Astrocyte (in vitro differentiated cells and primary cell): ENCODE results near the gene MAGEB17. TPM values are rescaled to one million over a fixed set of nuclear protein-coding genes. Genes with fewer than 3 reads are reported as not detected.
A peak's percentile ranks its signal among the peaks of the same experiment; 100 is the strongest.

Experiments
- DNase-seq: peaks from one replicate; pipeline ENCODE4 v3.0.0-alpha.2; 2010; ENCODE audit warnings: low read depth
- FAIRE-seq: peaks from 2 replicates; lab custom pipeline; 2011; peaks lifted over from hg19 to GRCh38; lab: Jason Lieb, UNC
- H2AFZ ChIP-seq: 2 replicates; pipeline ENCODE4 v1.6.0; 2012; ENCODE audit warnings: low read depth, low read length, inconsistent platforms
- H3K27ac ChIP-seq: 2 replicates; pipeline ENCODE4 v1.5.1; 2011; ENCODE audit warnings: low read depth, low read length, inconsistent platforms
- H3K27me3 ChIP-seq: 2 replicates; pipeline ENCODE4 v1.6.0; 2011; ENCODE audit warnings: low read length, inconsistent platforms; ENCODE audit not compliant: insufficient read depth
- H3K36me3 ChIP-seq: 2 replicates; pipeline ENCODE4 v1.5.1; 2011; ENCODE audit warnings: low read length, inconsistent platforms; ENCODE audit not compliant: insufficient read depth
- H3K4me1 ChIP-seq: 2 replicates; pipeline ENCODE4 v1.5.1; 2011; ENCODE audit warnings: low read length, inconsistent platforms; ENCODE audit not compliant: insufficient read depth
- H3K4me2 ChIP-seq: 2 replicates; pipeline ENCODE4 v1.6.0; 2012; ENCODE audit warnings: low read length, inconsistent platforms
- H3K4me3 ChIP-seq: 2 replicates; pipeline ENCODE4 v1.5.1; 2011; ENCODE audit warnings: low read depth, mild to moderate bottlenecking, low read length, inconsistent platforms; ENCODE audit not compliant: insufficient read depth
- H3K79me2 ChIP-seq: 2 replicates; pipeline ENCODE4 v1.6.0; 2012; ENCODE audit warnings: mild to moderate bottlenecking, low read length, inconsistent platforms; ENCODE audit not compliant: insufficient read depth
- H3K9ac ChIP-seq: 2 replicates; pipeline ENCODE4 v1.6.0; 2012; ENCODE audit warnings: mild to moderate bottlenecking, low read length, inconsistent platforms
- H3K9me3 ChIP-seq: 2 replicates; pipeline ENCODE4 v1.5.1; 2012; ENCODE audit warnings: low read depth, mild to moderate bottlenecking, low read length, inconsistent platforms; ENCODE audit not compliant: insufficient read depth
- H4K20me1 ChIP-seq: 2 replicates; pipeline ENCODE4 v1.6.0; 2012; ENCODE audit warnings: low read length, inconsistent platforms; ENCODE audit not compliant: insufficient read depth
- H3K27ac Mint-ChIP-seq: one replicate; pipeline ENCODE4 v1.8.0; 2021; ENCODE audit warnings: mild to moderate bottlenecking, mixed read lengths; ENCODE audit not compliant: unreplicated experiment
- H3K27me3 Mint-ChIP-seq: one replicate; pipeline ENCODE4 v1.8.0; 2021; ENCODE audit warnings: low read depth, mixed read lengths; ENCODE audit not compliant: unreplicated experiment
- H3K36me3 Mint-ChIP-seq: one replicate; pipeline ENCODE4 v1.8.0; 2021; ENCODE audit warnings: low read depth, mixed read lengths; ENCODE audit not compliant: unreplicated experiment
- H3K4me1 Mint-ChIP-seq: one replicate; pipeline ENCODE4 v1.8.0; 2021; ENCODE audit warnings: low read depth, mixed read lengths; ENCODE audit not compliant: unreplicated experiment
- H3K4me3 Mint-ChIP-seq: one replicate; pipeline ENCODE4 v1.8.0; 2021; ENCODE audit warnings: mild to moderate bottlenecking, moderate library complexity, mixed read lengths; ENCODE audit not compliant: unreplicated experiment
- H3K9me3 Mint-ChIP-seq: one replicate; pipeline ENCODE4 v1.8.0; 2021; ENCODE audit warnings: mild to moderate bottlenecking, mixed read lengths; ENCODE audit not compliant: unreplicated experiment
- EZH2 ChIP-seq: IDR thresholded peaks from 2 replicates; pipeline ENCODE4 v1.6.1; 2012; ENCODE audit warnings: mild to moderate bottlenecking, low read length, inconsistent platforms; ENCODE audit not compliant: insufficient read depth
- total RNA-seq: library from RNA; stranded (reverse); gene quantifications from 2 replicates; pipeline ENCODE4 v1.2.1, GENCODE V29; 2021
- TF ChIP-seq, protein P1 (sequence below): IDR thresholded peaks from 2 replicates; pipeline ENCODE4 v1.5.1; 2011; ENCODE audit warnings: low read depth, mild to moderate bottlenecking, inconsistent platforms, low read length, moderate library complexity; ENCODE audit not compliant: insufficient read depth

The MAGEB17 gene
- total RNA-seq, 1 donor from 2014 or later: not detected

- Histone ChIP-seq H2AFZ (no peak overlapping the region), H3K36me3 (no peaks in the 10 kb centered on the region), H3K27ac (no peak overlapping the region), H3K4me1 (no peaks in the 10 kb centered on the region), H3K79me2 (no peaks in the 10 kb centered on the region), H3K27me3 (no peaks in the 10 kb centered on the region), H3K9me3 (no peaks in the 10 kb centered on the region), H4K20me1 (no peaks in the 10 kb centered on the region), H3K4me3 (no peak overlapping the region), H3K9ac (no peak overlapping the region), H3K4me2 (no peak overlapping the region)
- Mint-ChIP-seq H3K36me3 (no peaks in the 10 kb centered on the region), H3K27me3 (no peaks in the 10 kb centered on the region), H3K4me1 (no peaks in the 10 kb centered on the region), H3K27ac (no peak overlapping the region), H3K4me3 (no peak overlapping the region), H3K9me3 (no peaks in the 10 kb centered on the region)
- TF ChIP-seq, protein P1, sequence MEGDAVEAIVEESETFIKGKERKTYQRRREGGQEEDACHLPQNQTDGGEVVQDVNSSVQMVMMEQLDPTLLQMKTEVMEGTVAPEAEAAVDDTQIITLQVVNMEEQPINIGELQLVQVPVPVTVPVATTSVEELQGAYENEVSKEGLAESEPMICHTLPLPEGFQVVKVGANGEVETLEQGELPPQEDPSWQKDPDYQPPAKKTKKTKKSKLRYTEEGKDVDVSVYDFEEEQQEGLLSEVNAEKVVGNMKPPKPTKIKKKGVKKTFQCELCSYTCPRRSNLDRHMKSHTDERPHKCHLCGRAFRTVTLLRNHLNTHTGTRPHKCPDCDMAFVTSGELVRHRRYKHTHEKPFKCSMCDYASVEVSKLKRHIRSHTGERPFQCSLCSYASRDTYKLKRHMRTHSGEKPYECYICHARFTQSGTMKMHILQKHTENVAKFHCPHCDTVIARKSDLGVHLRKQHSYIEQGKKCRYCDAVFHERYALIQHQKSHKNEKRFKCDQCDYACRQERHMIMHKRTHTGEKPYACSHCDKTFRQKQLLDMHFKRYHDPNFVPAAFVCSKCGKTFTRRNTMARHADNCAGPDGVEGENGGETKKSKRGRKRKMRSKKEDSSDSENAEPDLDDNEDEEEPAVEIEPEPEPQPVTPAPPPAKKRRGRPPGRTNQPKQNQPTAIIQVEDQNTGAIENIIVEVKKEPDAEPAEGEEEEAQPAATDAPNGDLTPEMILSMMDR: no peak
- TF ChIP-seq EZH2: no peak
- FAIRE-seq: no peak
- DNase-seq: no peak
Measured at GRCh38 chrX:16136080-16136479, 31.2 kb upstream of the MAGEB17 start.

- DNase-seq: no peak
- Histone ChIP-seq H3K4me3 (no peak overlapping the region), H3K9ac (no peak overlapping the region), H3K4me1 (no peaks in the 10 kb centered on the region), H3K27me3 (no peaks in the 10 kb centered on the region), H3K79me2 (no peaks in the 10 kb centered on the region), H3K27ac (no peak overlapping the region), H4K20me1 (no peaks in the 10 kb centered on the region), H3K9me3 (no peaks in the 10 kb centered on the region), H2AFZ (no peak overlapping the region), H3K4me2 (no peak overlapping the region), H3K36me3 (no peaks in the 10 kb centered on the region)
- no peak overlapping the region for H3K27ac Mint-ChIP-seq
- H3K4me3 Mint-ChIP-seq: no peak overlapping the region
- TF ChIP-seq EZH2: no peak
- TF ChIP-seq, protein P1: no peak
- H3K27me3 Mint-ChIP-seq: no peaks in the 10 kb centered on the region
- no peaks in the 10 kb centered on the region for H3K9me3 Mint-ChIP-seq
- peak; percentile 74 for FAIRE-seq
- H3K4me1 Mint-ChIP-seq: no peaks in the 10 kb centered on the region
- no peaks in the 10 kb centered on the region for H3K36me3 Mint-ChIP-seq
Measured at GRCh38 chrX:16137416-16138107, 29.7 kb upstream of the MAGEB17 start.

DNA sequence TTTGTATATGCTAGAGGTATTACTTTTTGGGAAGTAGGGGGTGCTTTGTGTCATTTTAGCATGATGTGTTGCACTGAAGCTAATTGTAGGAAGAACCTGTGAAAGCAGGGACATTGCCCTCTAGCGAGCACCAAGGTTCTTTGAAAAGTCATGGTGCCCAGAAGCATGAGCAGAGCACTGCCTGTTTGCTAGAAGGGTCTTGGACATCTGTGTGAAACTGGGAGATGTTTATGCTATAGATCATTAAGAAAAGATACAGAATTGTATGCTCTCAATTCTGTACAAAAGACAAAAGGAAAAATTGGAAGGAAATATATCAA, 29.2 kb upstream of the MAGEB17 start:
- Histone ChIP-seq H3K27ac (no peak overlapping the region), H4K20me1 (no peaks in the 10 kb centered on the region), H3K79me2 (no peaks in the 10 kb centered on the region), H3K9ac (no peak overlapping the region), H3K4me2 (no peak overlapping the region), H3K4me3 (no peak overlapping the region), H3K9me3 (no peaks in the 10 kb centered on the region), H3K36me3 (no peaks in the 10 kb centered on the region), H2AFZ (no peak overlapping the region), H3K4me1 (no peaks in the 10 kb centered on the region), H3K27me3 (no peaks in the 10 kb centered on the region)
- no peaks in the 10 kb centered on the region for H3K27me3 Mint-ChIP-seq
- H3K27ac Mint-ChIP-seq: no peak overlapping the region
- H3K4me1 Mint-ChIP-seq: no peaks in the 10 kb centered on the region
- DNase-seq: no peak
- no peak for TF ChIP-seq EZH2
- TF ChIP-seq, protein P1: no peak
- no peak overlapping the region for H3K4me3 Mint-ChIP-seq
- H3K9me3 Mint-ChIP-seq: no peaks in the 10 kb centered on the region
- FAIRE-seq: peak; percentile 90
- no peaks in the 10 kb centered on the region for H3K36me3 Mint-ChIP-seq
